Measurements from ENCODE around the gene CMSS1. TPM values are rescaled to one million over a fixed set of nuclear protein-coding genes. Genes with fewer than 3 reads are reported as not detected.
A peak's percentile ranks its signal among the peaks of the same experiment; 100 is the strongest.

CMSS1 gene
- total RNA-seq, 1 donor from 2014 or later = 34.8 TPM

GRCh38 chr3:100007313-100007712 lies 189.7 kb downstream of the CMSS1 start:
- Histone ChIP-seq H3K27ac (replicated peaks) (peak overlapping the region; percentile 71), H3K27me3 (ENCODE audit: low read depth) (no peaks in the 10 kb centered on the region), H3K36me3 (no peaks in the 10 kb centered on the region), H3K9me3 (replicated peaks) (no peaks in the 10 kb centered on the region), H3K4me1 (peaks cover 80% of the 10 kb centered on the region), H3K4me3 (no peak overlapping the region)
- TF ChIP-seq, protein P1, sequence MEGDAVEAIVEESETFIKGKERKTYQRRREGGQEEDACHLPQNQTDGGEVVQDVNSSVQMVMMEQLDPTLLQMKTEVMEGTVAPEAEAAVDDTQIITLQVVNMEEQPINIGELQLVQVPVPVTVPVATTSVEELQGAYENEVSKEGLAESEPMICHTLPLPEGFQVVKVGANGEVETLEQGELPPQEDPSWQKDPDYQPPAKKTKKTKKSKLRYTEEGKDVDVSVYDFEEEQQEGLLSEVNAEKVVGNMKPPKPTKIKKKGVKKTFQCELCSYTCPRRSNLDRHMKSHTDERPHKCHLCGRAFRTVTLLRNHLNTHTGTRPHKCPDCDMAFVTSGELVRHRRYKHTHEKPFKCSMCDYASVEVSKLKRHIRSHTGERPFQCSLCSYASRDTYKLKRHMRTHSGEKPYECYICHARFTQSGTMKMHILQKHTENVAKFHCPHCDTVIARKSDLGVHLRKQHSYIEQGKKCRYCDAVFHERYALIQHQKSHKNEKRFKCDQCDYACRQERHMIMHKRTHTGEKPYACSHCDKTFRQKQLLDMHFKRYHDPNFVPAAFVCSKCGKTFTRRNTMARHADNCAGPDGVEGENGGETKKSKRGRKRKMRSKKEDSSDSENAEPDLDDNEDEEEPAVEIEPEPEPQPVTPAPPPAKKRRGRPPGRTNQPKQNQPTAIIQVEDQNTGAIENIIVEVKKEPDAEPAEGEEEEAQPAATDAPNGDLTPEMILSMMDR (IDR thresholded peaks at IDR 0.05; ENCODE audit: borderline replicate concordance) = no peak
- DNase-seq = no peak
- intact Hi-C loops (cut with micrococcal nuclease) = no loop called here

- H3K4me3 ChIP-seq = no peak overlapping the region
- H3K27ac ChIP-seq (replicated peaks) = peak overlapping the region; percentile 71
- peaks cover 72% of the 10 kb centered on the region for H3K4me1 ChIP-seq
- DNase-seq = no peak
- intact Hi-C loops (cut with micrococcal nuclease) = no loop called here
- no peaks in the 10 kb centered on the region for H3K9me3 ChIP-seq (replicated peaks)
- TF ChIP-seq, protein P1 (IDR thresholded peaks at IDR 0.05; ENCODE audit: borderline replicate concordance) = no peak
- H3K36me3 ChIP-seq = no peaks in the 10 kb centered on the region
- H3K27me3 ChIP-seq (ENCODE audit: low read depth) = no peaks in the 10 kb centered on the region
Measured at GRCh38 chr3:100008081-100008698, 190.5 kb downstream of the CMSS1 start.

- Histone ChIP-seq H3K27ac (replicated peaks) (peak overlapping the region; percentile 71), H3K36me3 (no peaks in the 10 kb centered on the region), H3K4me3 (no peak overlapping the region), H3K27me3 (ENCODE audit: low read depth) (no peaks in the 10 kb centered on the region), H3K4me1 (peaks cover 62% of the 10 kb centered on the region), H3K9me3 (replicated peaks) (no peaks in the 10 kb centered on the region)
- intact Hi-C loops (cut with micrococcal nuclease) = no loop called here
- no peak for DNase-seq
- TF ChIP-seq, protein P1 (IDR thresholded peaks at IDR 0.05; ENCODE audit: borderline replicate concordance) = no peak
Measured at GRCh38 chr3:100009276-100010086, 191.8 kb downstream of the CMSS1 start.

- TF ChIP-seq, protein P1 (IDR thresholded peaks at IDR 0.05; ENCODE audit: borderline replicate concordance) = no peak
- Histone ChIP-seq H3K27ac (replicated peaks) (peak overlapping the region; percentile 71), H3K27me3 (ENCODE audit: low read depth) (no peaks in the 10 kb centered on the region), H3K4me3 (no peak overlapping the region), H3K9me3 (replicated peaks) (peaks cover 2% of the 10 kb centered on the region), H3K4me1 (peaks cover 56% of the 10 kb centered on the region), H3K36me3 (no peaks in the 10 kb centered on the region)
- no peak for DNase-seq
- intact Hi-C loops (cut with micrococcal nuclease) = no loop called here
Measured at GRCh38 chr3:100010087-100010417, 192.4 kb downstream of the CMSS1 start.

- H3K27ac ChIP-seq (replicated peaks) = no peak overlapping the region
- no peaks in the 10 kb centered on the region for H3K36me3 ChIP-seq
- H3K27me3 ChIP-seq (ENCODE audit: low read depth) = no peaks in the 10 kb centered on the region
- H3K9me3 ChIP-seq (replicated peaks) = peaks cover 4% of the 10 kb centered on the region
- H3K4me1 ChIP-seq = peaks cover 20% of the 10 kb centered on the region
- TF ChIP-seq, protein P1 (IDR thresholded peaks at IDR 0.05; ENCODE audit: borderline replicate concordance) = no peak
- intact Hi-C loops (cut with micrococcal nuclease) = no loop called here
- no peak overlapping the region for H3K4me3 ChIP-seq
- no peak for DNase-seq
Measured at GRCh38 chr3:100018806-100019205, 201.1 kb downstream of the CMSS1 start.

All from left ventricle myocardium inferior (tissue), 1 donor.